BLaER1 (cell line): ENCODE data around the gene FAM13C.
"Not testable (repeated sequence)": the region's sequence is repeated elsewhere in the genome, so short reads cannot be mapped to it uniquely, and the experiment has no call there.

ENCODE experiments used
- H3K27ac ChIP-seq: shearing (Covaris generic); formaldehyde crosslinking; 2 replicates; pipeline ENCODE4 v1.8.1; 2022
- H3K27me3 ChIP-seq: shearing (Covaris generic); formaldehyde crosslinking; 2 replicates; pipeline ENCODE4 v1.8.1; 2022
- H3K36me3 ChIP-seq: shearing (Covaris generic); formaldehyde crosslinking; 2 replicates; pipeline ENCODE4 v1.8.1; 2022
- H3K4me1 ChIP-seq: shearing (Covaris generic); formaldehyde crosslinking; 2 replicates; pipeline ENCODE4 v1.8.1; 2022
- H3K4me2 ChIP-seq: shearing (Covaris generic); formaldehyde crosslinking; 2 replicates; pipeline ENCODE4 v1.8.1; 2022
- H3K4me3 ChIP-seq: shearing (Covaris generic); formaldehyde crosslinking; 2 replicates; pipeline ENCODE4 v1.8.1; 2022
- H3K9ac ChIP-seq: shearing (Covaris generic); formaldehyde crosslinking; 2 replicates; pipeline ENCODE4 v1.8.1; 2022
- H3K9me3 ChIP-seq: shearing (Covaris generic); formaldehyde crosslinking; 2 replicates; pipeline ENCODE4 v1.8.1; 2022
- H4K20me1 ChIP-seq: shearing (Covaris generic); formaldehyde crosslinking; 2 replicates; pipeline ENCODE4 v1.8.1; 2022
- Cebpa-rat ChIP-seq: shearing (Covaris generic); IDR thresholded peaks from 2 replicates; pipeline ENCODE4 v1.8.1; 2022

FAM13C gene

GRCh38 chr10:59362144-59362958 lies at the start of gene FAM13C:
TSS of gene FAM13C (minus strand) at chr10:59362549. CDS start at chr10:59362460, 89 bp downstream.
- no peak within 1 kb of the TSS for H3K9ac ChIP-seq
- H3K4me2 ChIP-seq: peak within 1 kb of the TSS; percentile 69
- H3K9me3 ChIP-seq: no peaks in the 10 kb centered on the region
- no peaks in the 10 kb centered on the region for H3K36me3 ChIP-seq
- no peaks in the 10 kb centered on the region for H4K20me1 ChIP-seq
- H3K27me3 ChIP-seq: peaks cover 18% of the 10 kb centered on the region
- peak within 1 kb of the TSS; percentile 48 for H3K4me3 ChIP-seq
- no peaks in the 10 kb centered on the region; the same call in 1 of the 2 replicates for H3K4me1 ChIP-seq
- no peak for TF ChIP-seq Cebpa-rat
- no peak within 1 kb of the TSS for H3K27ac ChIP-seq

- H3K9ac ChIP-seq: no peak overlapping the region
- no peak overlapping the region for H3K4me3 ChIP-seq
- H3K36me3 ChIP-seq: no peaks in the 10 kb centered on the region
- no peaks in the 10 kb centered on the region for H3K27me3 ChIP-seq
- H3K9me3 ChIP-seq: no peaks in the 10 kb centered on the region
- no peak for TF ChIP-seq Cebpa-rat
- H3K27ac ChIP-seq: no peak overlapping the region
- H4K20me1 ChIP-seq: no peaks in the 10 kb centered on the region
- H3K4me1 ChIP-seq: no peaks in the 10 kb centered on the region
- H3K4me2 ChIP-seq: no peak overlapping the region
Observed at GRCh38 chr10:59405235-59405634, 42.9 kb upstream of the FAM13C start.

GRCh38 chr10:59400214-59400613 lies 37.9 kb upstream of the FAM13C start:
- TF ChIP-seq Cebpa-rat: no peak
- Histone ChIP-seq H3K4me1 (no peaks in the 10 kb centered on the region), H3K9me3 (no peaks in the 10 kb centered on the region), H4K20me1 (no peaks in the 10 kb centered on the region), H3K36me3 (no peaks in the 10 kb centered on the region), H3K9ac (no peak overlapping the region), H3K27me3 (no peaks in the 10 kb centered on the region), H3K27ac (no peak overlapping the region), H3K4me2 (no peak overlapping the region), H3K4me3 (no peak overlapping the region)

- not testable (repeated sequence) for H3K4me1 ChIP-seq, H4K20me1 ChIP-seq, H3K9ac ChIP-seq, H3K27me3 ChIP-seq, H3K4me2 ChIP-seq, H3K9me3 ChIP-seq, H3K4me3 ChIP-seq, H3K36me3 ChIP-seq, H3K27ac ChIP-seq
Observed at GRCh38 chr10:59399329-59399728, 37.0 kb upstream of the FAM13C start.

GRCh38 chr10:59397961-59398360 lies 35.6 kb upstream of the FAM13C start:
- no peaks in the 10 kb centered on the region for H3K9me3 ChIP-seq
- no peaks in the 10 kb centered on the region for H3K27me3 ChIP-seq
- no peaks in the 10 kb centered on the region for H3K4me1 ChIP-seq
- H3K4me2 ChIP-seq: no peak overlapping the region
- TF ChIP-seq Cebpa-rat: no peak
- no peak overlapping the region for H3K27ac ChIP-seq
- no peaks in the 10 kb centered on the region for H4K20me1 ChIP-seq
- H3K9ac ChIP-seq: no peak overlapping the region
- no peak overlapping the region for H3K4me3 ChIP-seq
- H3K36me3 ChIP-seq: no peaks in the 10 kb centered on the region

- no peaks in the 10 kb centered on the region for H3K27me3 ChIP-seq
- H3K9me3 ChIP-seq: no peaks in the 10 kb centered on the region
- no peak overlapping the region for H3K9ac ChIP-seq
- H3K4me1 ChIP-seq: no peaks in the 10 kb centered on the region
- no peak overlapping the region for H3K27ac ChIP-seq
- no peaks in the 10 kb centered on the region for H3K36me3 ChIP-seq
- H3K4me3 ChIP-seq: no peak overlapping the region
- no peaks in the 10 kb centered on the region for H4K20me1 ChIP-seq
- no peak for TF ChIP-seq Cebpa-rat
- H3K4me2 ChIP-seq: no peak overlapping the region
Observed at GRCh38 chr10:59395984-59396383, 33.6 kb upstream of the FAM13C start.

- no peak for TF ChIP-seq Cebpa-rat
- Histone ChIP-seq H3K9ac (no peak overlapping the region), H3K4me3 (no peak overlapping the region), H3K27me3 (no peaks in the 10 kb centered on the region), H3K27ac (no peak overlapping the region), H3K9me3 (no peaks in the 10 kb centered on the region), H4K20me1 (no peaks in the 10 kb centered on the region), H3K36me3 (no peaks in the 10 kb centered on the region), H3K4me2 (no peak overlapping the region), H3K4me1 (no peaks in the 10 kb centered on the region)
Observed at GRCh38 chr10:59393349-59393748, 31.0 kb upstream of the FAM13C start.

GRCh38 chr10:59391060-59391459 lies 28.7 kb upstream of the FAM13C start:
- no peak for TF ChIP-seq Cebpa-rat
- Histone ChIP-seq H4K20me1 (no peaks in the 10 kb centered on the region), H3K4me3 (no peak overlapping the region), H3K27me3 (no peaks in the 10 kb centered on the region), H3K27ac (no peak overlapping the region), H3K4me1 (no peaks in the 10 kb centered on the region), H3K9me3 (no peaks in the 10 kb centered on the region), H3K36me3 (no peaks in the 10 kb centered on the region), H3K4me2 (no peak overlapping the region), H3K9ac (no peak overlapping the region)

GRCh38 chr10:59388671-59388976 lies 26.3 kb upstream of the FAM13C start:
- no peak for TF ChIP-seq Cebpa-rat
- Histone ChIP-seq H3K4me3 (no peak overlapping the region), H3K4me1 (no peaks in the 10 kb centered on the region), H3K36me3 (no peaks in the 10 kb centered on the region), H3K9ac (no peak overlapping the region), H3K9me3 (no peaks in the 10 kb centered on the region), H3K27ac (no peak overlapping the region), H3K4me2 (no peak overlapping the region), H3K27me3 (no peaks in the 10 kb centered on the region), H4K20me1 (no peaks in the 10 kb centered on the region)

- no peak overlapping the region for H3K4me2 ChIP-seq
- H3K27ac ChIP-seq: no peak overlapping the region
- H4K20me1 ChIP-seq: no peaks in the 10 kb centered on the region
- no peaks in the 10 kb centered on the region for H3K9me3 ChIP-seq
- H3K36me3 ChIP-seq: no peaks in the 10 kb centered on the region
- no peak overlapping the region for H3K9ac ChIP-seq
- no peaks in the 10 kb centered on the region for H3K4me1 ChIP-seq
- no peak overlapping the region for H3K4me3 ChIP-seq
- H3K27me3 ChIP-seq: no peaks in the 10 kb centered on the region
- TF ChIP-seq Cebpa-rat: no peak
Observed at GRCh38 chr10:59387951-59388670, 25.8 kb upstream of the FAM13C start.
